Esophagus squamous epithelium (tissue), 4 donors: Measurements from ENCODE around the gene PRPF8.

ENCODE experiments used
- CTCF ChIP-seq, 6 experiments: fragments of 450-650 bp in 4 of 6; fragments of 200-600 bp in 2 of 6; sonication (generic) in 2 of 6; IDR thresholded peaks; one replicate each; pipeline ENCODE4 v1.5.1; 2016 to 2019; ENCODE audit warnings: antibody characterized with exemption in 6 of 6, mild to moderate bottlenecking in 4 of 6, moderate library complexity in 4 of 6
- POLR2A ChIP-seq, 4 donors: fragments of 450-650 bp; IDR thresholded peaks; one replicate each; pipeline ENCODE4 v1.6.1; 2017; ENCODE audit warnings: antibody characterized with exemption in 4 of 4, mild to moderate bottlenecking in 4 of 4, moderate library complexity in 3 of 4

- no peak for TF ChIP-seq CTCF (IDR thresholded peaks at IDR 0.05)
- TF ChIP-seq POLR2A (IDR thresholded peaks at IDR 0.05): no peak
These were observed 26.3 kb upstream of the PRPF8 start for GRCh38 chr17:1710807-1711553.
